ENCODE data around the gene GYS2. TPM values are rescaled to one million over a fixed set of nuclear protein-coding genes. Genes with fewer than 3 reads are reported as not detected.

Gene GYS2
- total and polyA plus RNA-seq, 2 of the 4 experiments (the other 2 are of a cell fraction) = not detected

DNA sequence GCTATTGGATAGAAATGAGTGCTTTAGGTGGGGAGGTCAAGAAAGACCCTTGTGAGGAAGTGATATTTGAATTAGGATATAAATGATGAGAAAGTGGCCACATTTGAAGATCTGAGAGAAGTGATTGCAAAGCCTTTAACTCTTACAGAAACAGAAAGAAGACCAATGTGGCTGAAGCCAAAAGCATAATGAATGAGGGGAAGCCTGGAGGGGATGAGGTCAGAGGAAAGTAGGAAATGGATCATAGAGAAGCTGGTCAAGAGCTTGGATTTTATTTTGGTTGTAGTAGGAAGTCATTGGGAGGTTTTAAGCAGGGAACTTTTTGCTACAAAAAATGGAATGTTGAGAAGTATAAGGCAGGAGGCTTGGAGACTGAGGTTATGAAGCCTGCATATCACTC is 3.5 kb upstream of the GYS2 start:
- no peak overlapping the region for H3K4ac ChIP-seq (ENCODE audit: low read depth, low read length)
- H3K4me1 ChIP-seq (ENCODE audit: control insufficient read depth, insufficient read depth, low read length) = no peaks in the 10 kb centered on the region
- H2BK5ac ChIP-seq (ENCODE audit: low read depth, low read length, poor library complexity, severe bottlenecking) = no peak overlapping the region
- H3K4me3 ChIP-seq (ENCODE audit: insufficient read depth, low read depth, low read length) = no peak overlapping the region
- no peaks in the 10 kb centered on the region for H3K79me1 ChIP-seq (ENCODE audit: low read depth in 1 of 2, low read length in 2 of 2)
- H3K56ac ChIP-seq (ENCODE audit: extremely low read depth, insufficient read depth, low read length) = no peak overlapping the region
- ATAC-seq (ENCODE audit: low read depth) = no peak
- H3K36me3 ChIP-seq (ENCODE audit: control insufficient read depth, insufficient read depth, low read length) = no peaks in the 10 kb centered on the region
- H2AFZ ChIP-seq (replicated peaks; ENCODE audit: low read length, poor library complexity) = no peak overlapping the region
- ChIA-PET CTCF (interaction anchor here (0.5 to 1.7 kb wide), 3 partner anchors 72 to 404 kb away, joined by 3 to 5 read pairs (median 4); no protein-coding TSS in a partner anchor), POLR2A (ENCODE audit: unreplicated experiment) (no interaction called here)
- no peak overlapping the region for H2BK15ac ChIP-seq (ENCODE audit: low read depth, low read length)
- no peak overlapping the region for H3K9ac ChIP-seq (ENCODE audit: low read depth, low read length)
- no peaks in the 10 kb centered on the region for H3K9me3 ChIP-seq (ENCODE audit: control insufficient read depth, insufficient read depth, low read length)
- no peaks in the 10 kb centered on the region; the same call in 1 of the 2 replicates for H3K27me3 ChIP-seq (ENCODE audit: control insufficient read depth, insufficient read depth, low read length)
- H3K18ac ChIP-seq (ENCODE audit: low read depth, low read length) = no peak overlapping the region
- no peak overlapping the region for H3K27ac ChIP-seq (ENCODE audit: insufficient read depth, low read length)
- no peaks in the 10 kb centered on the region for H3K9me1 ChIP-seq (ENCODE audit: insufficient read depth, low read length)
- no peak overlapping the region for H2AK9ac ChIP-seq (replicated peaks; ENCODE audit: low read depth, low read length, poor library complexity)
- no peak overlapping the region for H2BK20ac ChIP-seq (ENCODE audit: low read depth, low read length)
- H2BK120ac ChIP-seq (ENCODE audit: low read depth, low read length) = no peak overlapping the region
- dilution Hi-C loops (cut with HindIII; ENCODE audit: low sequenced_read_pairs, unreplicated experiment) = no loop called here
- H4K8ac ChIP-seq (ENCODE audit: low read depth in 2 of 2, low read length in 2 of 2) = no peak overlapping the region
- H4K91ac ChIP-seq (ENCODE audit: insufficient read depth, low read depth, low read length) = no peak overlapping the region
- no peak overlapping the region for H3K14ac ChIP-seq (replicated peaks; ENCODE audit: low read depth, low read length)
- TF ChIP-seq, protein P1, sequence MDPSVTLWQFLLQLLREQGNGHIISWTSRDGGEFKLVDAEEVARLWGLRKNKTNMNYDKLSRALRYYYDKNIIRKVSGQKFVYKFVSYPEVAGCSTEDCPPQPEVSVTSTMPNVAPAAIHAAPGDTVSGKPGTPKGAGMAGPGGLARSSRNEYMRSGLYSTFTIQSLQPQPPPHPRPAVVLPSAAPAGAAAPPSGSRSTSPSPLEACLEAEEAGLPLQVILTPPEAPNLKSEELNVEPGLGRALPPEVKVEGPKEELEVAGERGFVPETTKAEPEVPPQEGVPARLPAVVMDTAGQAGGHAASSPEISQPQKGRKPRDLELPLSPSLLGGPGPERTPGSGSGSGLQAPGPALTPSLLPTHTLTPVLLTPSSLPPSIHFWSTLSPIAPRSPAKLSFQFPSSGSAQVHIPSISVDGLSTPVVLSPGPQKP (IDR thresholded peaks at IDR 0.05; ENCODE audit: borderline replicate concordance, low read depth, low read length) = no peak
- no peak for TF ChIP-seq FOS (IDR thresholded peaks at IDR 0.05; ENCODE audit: low read depth, low read length)
- no peak for TF ChIP-seq MAFK (IDR thresholded peaks at IDR 0.05; ENCODE audit: low read depth, low read length)
- TF ChIP-seq SMC3 (IDR thresholded peaks at IDR 0.05; ENCODE audit: low read depth, low read length) = no peak
- no peak for TF ChIP-seq RAD21 (IDR thresholded peaks at IDR 0.05; ENCODE audit: low read length)
- no peak for TF ChIP-seq CHD1 (IDR thresholded peaks at IDR 0.05; ENCODE audit: low read depth, low read length)
- TF ChIP-seq RCOR1 (IDR thresholded peaks at IDR 0.05; ENCODE audit: insufficient replicate concordance, low read length) = no peak
- TF ChIP-seq, protein P2, sequence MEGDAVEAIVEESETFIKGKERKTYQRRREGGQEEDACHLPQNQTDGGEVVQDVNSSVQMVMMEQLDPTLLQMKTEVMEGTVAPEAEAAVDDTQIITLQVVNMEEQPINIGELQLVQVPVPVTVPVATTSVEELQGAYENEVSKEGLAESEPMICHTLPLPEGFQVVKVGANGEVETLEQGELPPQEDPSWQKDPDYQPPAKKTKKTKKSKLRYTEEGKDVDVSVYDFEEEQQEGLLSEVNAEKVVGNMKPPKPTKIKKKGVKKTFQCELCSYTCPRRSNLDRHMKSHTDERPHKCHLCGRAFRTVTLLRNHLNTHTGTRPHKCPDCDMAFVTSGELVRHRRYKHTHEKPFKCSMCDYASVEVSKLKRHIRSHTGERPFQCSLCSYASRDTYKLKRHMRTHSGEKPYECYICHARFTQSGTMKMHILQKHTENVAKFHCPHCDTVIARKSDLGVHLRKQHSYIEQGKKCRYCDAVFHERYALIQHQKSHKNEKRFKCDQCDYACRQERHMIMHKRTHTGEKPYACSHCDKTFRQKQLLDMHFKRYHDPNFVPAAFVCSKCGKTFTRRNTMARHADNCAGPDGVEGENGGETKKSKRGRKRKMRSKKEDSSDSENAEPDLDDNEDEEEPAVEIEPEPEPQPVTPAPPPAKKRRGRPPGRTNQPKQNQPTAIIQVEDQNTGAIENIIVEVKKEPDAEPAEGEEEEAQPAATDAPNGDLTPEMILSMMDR (conservative IDR thresholded peaks at IDR 0.05; ENCODE audit: low read depth, low read length) = no peak
- no peak for TF ChIP-seq POLR2A (IDR thresholded peaks at IDR 0.05; ENCODE audit: low read depth, low read length)
- no peak overlapping the region for H4K5ac ChIP-seq (ENCODE audit: low read depth, low read length)
- in situ Hi-C loops (cut with MboI; ENCODE audit: low sequenced_read_pairs) = loop anchor here (10.0 kb wide), 1 partner anchor 67 kb away; no protein-coding TSS in a partner anchor
- BruUV-seq (replicated peaks) = no TSS peak
- DNase-seq = no peak
- H2AK5ac ChIP-seq (ENCODE audit: low read depth, low read length) = no peak overlapping the region
- intact Hi-C loops (cut with micrococcal nuclease) = loop anchor here (10.0 kb wide), 1 partner anchor 407 kb away; no protein-coding TSS in a partner anchor
- H4K20me1 ChIP-seq (ENCODE audit: insufficient read depth, low read length) = no peaks in the 10 kb centered on the region
- no peak overlapping the region for H3K4me2 ChIP-seq (ENCODE audit: low read depth, low read length)
- H3K23ac ChIP-seq (ENCODE audit: low read depth, low read length) = no peak overlapping the region

All from IMR-90 (cell line).